DOHH2 (cell line): ENCODE data around the gene USP40.

Experiments
- CTCF ChIP-seq: fragments of 200-600 bp; sonication (generic); IDR thresholded peaks from one replicate; pipeline ENCODE4 v1.5.1; 2014; ENCODE audit warnings: antibody characterized with exemption, mild to moderate bottlenecking, low read depth, low read length; ENCODE audit not compliant: poor library complexity, severe bottlenecking
- EZH2phosphoT487 ChIP-seq: fragments of 200-600 bp; sonication (generic); IDR thresholded peaks from 2 replicates; pipeline ENCODE4 v1.6.1; 2017; ENCODE audit warnings: borderline replicate concordance, mild to moderate bottlenecking, antibody characterized with exemption, low read length, moderate library complexity, mixed read lengths

- TF ChIP-seq CTCF (no peak), EZH2phosphoT487 (no peak)
Measured at GRCh38 chr2:233462826-233463470, 103.6 kb downstream of the USP40 start.
